SKM-1 treated with dmso at 0.1 percent for 144 hours (cell line): ENCODE measurements around the gene CCDC78.

Experiments
- DNase-seq: peaks from one replicate; lab custom pipeline; 2025; ENCODE audit not compliant: unreplicated experiment; lab: John Stamatoyannopoulos, UW

The CCDC78 gene

DNA sequence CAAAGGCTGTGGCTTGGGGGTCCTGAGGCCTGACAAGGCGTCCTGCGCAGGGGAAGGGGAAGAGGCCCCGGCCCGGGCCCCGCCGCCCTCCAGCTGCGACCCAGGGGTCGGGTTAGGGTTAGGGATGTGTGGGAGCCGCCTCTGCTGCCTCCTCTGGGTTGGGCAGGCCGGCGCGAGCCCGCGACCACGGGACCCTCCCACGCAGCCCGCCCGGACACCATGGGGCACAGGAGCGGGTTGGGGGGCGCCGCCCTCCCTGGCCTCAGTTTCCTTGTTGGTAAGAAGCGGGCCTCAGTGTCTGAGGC is 14.2 kb upstream of the CCDC78 start:
- no peak for DNase-seq

DNA sequence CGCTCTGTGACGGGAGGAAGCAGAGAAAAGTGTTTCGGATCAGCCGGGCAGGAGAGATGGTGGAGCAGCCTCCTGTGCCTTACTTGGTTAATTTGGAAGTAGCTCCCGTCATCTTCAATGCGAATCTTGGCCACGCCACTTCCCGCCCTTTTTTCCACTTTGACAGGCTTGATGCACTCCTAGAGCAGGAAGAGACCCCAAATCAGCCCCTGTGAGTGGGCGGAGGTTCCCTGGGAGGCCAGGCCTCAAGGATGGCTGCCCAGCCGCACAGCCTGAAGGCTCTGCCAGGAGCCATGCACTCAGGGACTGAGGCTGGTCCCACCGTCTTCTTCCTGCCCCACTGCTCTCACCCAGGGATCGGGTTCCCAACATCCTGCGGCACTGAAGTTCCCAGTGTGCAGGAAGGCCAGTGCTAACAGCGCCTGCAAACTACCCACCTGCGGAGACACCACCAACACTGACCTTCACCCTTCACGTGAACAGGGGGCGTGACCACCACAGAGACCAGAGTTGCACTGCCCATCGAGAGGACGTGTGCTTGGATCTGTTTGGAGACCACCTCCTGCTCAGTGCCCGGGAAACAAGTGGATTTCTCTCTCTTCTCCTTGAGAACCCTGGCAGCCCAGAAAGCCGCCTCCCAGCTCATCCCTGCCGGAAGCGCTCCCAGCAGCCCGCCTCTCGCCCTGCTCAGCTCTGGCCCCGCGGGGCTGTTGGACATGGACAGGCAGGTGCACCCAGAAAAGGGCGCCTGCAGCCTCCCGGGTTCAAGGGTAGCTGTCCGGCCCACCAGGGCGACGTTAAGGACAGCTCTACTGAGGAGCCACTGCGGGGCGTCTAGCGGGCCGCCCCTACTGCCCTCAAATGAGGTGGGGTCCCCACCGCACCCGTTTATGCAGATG is 13.6 kb upstream of the CCDC78 start:
- DNase-seq = no peak

DNA sequence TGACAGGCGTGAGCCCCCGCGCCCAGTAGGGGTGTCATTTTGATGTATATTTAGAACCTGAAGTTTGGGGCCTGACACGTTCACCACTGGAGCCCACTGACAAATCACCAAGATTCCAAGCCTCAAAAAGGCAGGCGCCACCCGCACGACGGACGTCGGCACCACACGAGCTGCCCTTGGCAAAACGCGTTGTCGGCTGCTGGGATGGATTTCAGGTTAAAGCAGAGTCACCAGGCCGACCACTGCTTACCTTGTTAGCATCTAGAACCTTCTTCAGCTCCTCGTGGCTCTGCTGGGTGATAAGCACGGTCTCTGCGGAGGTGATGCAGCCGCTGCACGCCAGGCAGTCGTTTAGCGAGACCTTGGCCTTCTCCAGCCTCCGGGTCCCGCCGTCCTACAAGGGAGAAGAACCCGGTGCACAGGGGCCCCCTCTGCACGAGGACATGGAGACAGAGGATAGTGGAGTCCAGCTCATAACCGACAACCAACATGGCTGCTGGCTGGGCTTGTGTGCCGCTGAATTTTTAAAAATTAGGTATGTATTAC is 10.8 kb upstream of the CCDC78 start:
- DNase-seq = no peak

GRCh38 chr16:735982-736453 is 9.8 kb upstream of the CCDC78 start:
- no peak for DNase-seq

DNA sequence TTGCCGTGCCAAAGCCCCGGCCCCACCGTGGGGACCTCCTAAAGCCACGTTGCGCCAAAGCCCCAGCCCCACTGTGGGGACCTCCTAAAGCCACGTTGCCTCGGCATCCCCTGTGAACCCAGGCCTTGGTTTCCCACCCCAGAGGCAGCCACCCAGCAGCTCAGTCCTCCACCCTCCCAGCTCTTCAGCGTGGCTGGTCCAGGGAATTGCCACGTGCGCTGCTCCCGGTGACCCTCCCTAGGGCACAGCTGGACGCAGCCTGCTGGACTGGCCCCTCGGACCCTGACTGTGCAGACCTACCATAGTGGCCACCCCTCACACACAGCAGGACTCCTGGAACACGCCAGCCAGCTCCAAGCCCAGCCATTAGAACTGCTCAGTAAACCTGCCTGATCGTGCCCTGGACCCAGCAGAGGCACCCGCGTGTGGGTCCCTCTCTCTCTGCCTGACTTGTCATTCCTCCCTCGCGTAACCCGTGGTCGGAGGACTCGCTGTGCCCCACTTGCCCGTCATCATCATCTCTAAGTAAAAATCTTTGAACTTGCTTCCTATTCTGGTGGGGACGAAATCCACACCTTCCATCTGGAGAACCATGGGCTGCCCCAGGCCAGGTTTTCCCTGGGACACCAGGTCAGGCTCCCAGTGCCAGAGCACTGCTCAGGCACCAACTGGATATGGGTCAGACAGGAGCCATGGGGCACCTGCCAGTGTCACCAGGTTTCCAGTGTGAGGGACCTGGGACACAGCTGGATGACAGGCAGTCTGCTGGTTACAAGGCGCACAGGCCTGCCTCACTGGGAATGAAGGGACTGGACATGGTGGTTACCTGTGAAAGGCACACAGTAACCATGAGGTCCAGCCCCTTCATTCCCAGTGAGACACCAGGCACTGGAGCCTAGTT is 9.0 kb upstream of the CCDC78 start:
- DNase-seq = no peak

GRCh38 chr16:734208-734980 is 8.2 kb upstream of the CCDC78 start:
- DNase-seq = no peak

DNA sequence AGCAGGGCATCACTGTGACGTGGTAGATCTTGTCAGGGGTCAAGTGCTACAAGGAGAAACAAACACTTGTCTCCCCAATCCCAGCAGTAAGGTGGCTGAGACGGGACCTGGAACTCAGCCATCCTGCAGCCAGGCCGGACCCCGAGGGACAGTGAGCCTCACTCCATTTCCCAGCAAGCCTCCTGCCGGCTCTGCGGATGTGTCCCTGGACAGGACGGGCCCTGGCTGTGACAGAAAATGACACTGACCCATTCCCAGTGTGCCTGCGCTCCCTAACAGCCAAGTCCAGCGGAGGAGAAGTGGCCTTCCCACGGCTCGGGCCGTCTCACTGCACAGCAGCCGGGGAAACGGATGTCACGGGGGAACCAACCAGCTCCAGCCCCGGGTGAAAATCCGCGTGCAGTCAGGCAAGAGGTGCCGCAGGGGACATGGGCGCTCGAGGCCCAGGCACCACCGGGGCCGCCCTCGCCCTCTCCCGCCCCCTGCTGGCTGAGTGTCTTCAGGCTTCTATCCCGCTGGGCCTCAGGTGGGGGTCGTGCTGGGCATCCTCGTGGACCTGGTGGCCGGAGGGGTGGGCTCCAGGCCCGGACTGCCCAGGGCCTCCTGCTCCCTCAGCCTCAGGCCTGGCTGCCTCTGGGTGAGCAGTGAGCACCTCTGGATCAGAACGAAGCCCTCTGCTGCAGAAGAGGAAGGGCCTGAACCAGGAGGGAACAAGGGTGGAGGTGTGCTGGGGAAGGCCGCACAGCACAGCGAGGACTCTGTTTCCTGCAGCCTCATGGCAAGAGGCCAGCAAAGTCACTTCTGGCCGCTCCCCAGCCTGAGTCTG is 7.4 kb upstream of the CCDC78 start:
- DNase-seq = no peak

GRCh38 chr16:732936-733335 is 6.7 kb upstream of the CCDC78 start:
- DNase-seq = no peak

DNA sequence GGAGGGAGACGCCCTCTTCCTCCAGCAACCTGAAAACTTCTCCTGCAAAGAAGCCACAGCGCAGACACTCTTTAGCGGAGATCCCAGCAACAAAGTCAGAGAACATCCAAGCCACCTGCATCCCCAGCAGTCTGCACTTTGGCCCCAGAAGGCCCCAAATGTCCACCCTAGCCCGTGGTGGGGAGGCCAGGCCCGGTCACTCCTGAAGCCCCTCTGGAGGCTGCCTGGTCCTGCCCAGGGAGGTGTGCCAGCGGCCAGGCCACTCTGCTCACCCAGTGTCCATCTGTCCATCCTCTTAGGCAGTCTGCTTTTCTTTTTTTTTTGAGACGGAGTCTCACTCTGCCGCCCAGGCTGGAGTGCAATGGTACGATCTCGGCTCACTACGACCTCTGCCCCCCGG is 6.1 kb upstream of the CCDC78 start:
- DNase-seq = no peak

- DNase-seq = no peak
These were observed 4.6 kb upstream of the CCDC78 start for GRCh38 chr16:730666-731509.

DNA sequence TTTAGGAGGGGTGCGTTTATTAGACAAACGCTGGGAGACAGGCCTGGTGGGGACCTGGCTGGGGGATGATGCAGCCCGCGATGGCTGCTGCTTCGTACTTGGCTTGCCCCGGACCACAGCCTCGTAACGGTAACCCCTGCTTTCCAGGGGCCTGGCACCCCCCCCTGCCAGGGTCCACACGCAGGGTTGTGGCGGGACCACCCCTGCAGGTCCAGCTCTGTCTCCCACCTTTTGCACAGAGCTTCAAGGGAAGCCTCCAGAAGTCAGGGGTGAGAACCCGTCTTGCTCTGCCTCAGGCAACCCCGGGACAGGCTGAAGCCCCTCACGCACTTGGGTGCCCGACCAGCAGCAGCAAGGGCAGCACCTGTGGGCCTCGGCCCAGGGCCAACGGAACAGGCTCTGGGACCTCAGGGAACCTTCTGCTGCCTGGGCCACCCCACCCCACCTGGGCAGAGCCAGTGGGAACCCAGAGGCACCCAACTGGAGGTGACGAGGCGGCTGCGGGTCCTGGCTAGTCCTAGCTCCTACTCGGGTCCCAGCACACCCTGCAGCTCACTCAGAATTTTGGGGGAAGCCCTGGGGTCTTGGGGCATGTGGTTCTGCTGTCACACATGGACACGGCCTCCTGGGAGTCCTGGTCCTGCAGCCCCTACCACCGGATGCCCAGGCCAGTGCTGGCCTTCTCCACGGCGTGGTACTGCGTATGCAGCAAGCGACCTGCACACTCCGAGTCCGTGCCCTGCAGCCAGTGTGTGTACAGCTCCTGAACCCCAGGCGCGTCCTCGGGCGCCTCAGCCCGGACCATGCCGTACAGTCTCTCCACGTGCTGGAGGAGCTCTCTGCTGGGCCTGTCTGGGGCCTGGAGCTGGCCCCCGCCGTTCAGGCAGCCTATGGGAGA is 3.8 kb upstream of the CCDC78 start:
- no peak for DNase-seq

DNA sequence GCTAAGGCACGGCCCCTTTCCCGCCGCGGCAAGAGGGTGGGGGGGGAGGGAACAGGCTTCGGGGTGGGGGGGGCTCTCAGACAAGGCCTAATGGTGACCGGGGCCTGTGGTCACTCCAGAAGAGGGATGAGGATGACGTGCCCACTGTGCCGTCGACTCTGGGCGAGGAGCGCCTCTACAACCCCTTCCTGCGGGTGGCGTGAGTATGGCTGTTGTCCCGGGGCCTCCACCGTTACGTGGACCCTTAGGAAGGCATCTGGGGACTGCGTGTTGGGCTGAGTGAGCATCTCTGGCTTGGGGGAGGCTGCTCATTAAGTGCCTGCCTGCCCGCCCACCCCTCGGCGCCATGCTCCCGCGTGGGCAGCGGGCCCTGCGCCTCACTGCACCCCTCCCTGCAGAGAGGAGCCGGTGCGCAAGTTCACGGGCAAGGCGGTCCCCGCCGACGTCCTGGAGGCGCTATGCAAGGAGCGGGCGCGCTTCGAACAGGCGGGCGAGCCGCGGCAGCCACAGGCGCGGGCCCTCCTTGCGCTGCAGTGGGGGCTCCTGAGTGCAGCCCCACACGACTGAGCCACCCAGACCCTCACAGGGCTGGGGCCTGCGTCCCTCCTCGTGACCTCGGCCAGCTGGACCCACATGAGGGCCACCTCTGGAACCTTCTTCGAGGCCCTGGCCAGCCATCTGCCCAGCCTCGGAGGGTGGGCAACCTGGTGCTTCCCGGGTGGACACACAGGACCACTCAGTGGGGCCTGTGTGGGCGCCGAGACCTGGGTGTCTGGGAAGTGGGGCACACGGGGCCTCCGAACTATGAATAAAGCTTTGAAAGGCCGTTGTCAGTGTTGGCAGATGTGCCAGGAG is 2.9 kb upstream of the CCDC78 start:
- DNase-seq = no peak

DNA sequence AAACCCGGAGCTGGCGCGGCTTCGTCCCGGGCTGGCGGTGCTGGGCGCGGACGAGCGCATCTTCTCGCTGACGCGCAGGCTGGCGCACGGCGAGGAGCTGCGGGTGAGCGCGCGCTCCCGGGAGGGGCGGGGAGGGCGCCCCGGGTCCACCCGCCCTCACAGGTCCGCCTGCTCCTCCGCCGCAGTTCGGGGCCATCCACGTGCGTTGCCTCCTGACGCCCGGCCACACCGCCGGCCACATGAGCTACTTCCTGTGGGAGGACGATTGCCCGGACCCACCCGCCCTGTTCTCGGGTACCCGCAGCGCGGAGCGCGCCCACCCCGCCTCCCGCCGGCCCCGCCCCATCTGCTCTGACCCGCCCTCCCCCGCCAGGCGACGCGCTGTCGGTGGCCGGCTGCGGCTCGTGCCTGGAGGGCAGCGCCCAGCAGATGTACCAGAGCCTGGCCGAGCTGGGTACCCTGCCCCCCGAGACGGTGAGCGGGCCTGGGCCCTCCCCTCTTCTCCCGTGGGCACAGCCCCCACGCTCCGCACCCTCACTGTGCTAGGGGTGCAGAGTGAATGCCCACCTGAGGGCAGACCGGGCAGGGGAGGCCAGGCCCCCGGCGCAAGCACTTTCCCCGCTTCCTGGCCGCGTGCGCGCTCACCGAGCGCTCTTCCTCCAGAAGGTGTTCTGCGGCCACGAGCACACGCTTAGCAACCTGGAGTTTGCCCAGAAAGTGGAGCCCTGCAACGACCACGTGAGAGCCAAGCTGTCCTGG is 2.1 kb upstream of the CCDC78 start:
- DNase-seq = peak; percentile 46

DNA sequence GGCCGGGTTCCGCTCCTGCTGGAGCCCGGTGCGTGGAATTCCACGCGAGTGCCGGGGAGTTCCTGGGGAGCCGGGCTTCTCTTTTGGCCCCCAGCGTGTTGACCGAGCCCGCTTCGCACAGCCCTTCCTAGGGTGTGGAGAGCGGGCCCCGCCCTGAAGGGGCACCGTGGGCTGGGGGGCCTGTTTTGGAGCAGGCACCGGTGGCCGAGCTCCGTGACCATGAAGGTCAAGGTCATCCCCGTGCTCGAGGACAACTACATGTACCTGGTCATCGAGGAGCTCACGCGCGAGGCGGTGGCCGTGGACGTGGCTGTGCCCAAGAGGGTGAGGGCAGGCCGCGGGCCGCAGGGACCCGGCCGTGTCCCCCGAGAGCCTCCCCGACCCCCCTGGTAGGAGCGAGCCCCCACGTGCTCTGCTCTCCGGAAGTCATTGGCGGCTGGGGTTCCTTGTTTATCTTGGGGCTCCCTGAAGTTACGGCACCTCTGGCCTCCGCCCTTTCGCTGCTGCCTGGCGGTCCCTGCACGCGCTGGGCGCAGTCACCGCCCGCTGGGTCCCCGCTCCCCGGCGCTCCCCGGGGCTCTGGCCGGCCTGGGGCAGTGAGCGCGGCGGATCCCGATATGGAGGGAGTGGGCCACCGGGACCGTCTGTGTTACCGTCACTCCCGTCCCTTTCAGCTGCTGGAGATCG is 1.2 kb upstream of the CCDC78 start:
- DNase-seq = no peak

- no peak for DNase-seq
These were observed 130 bp downstream of the CCDC78 start for GRCh38 chr16:726188-726437.

DNA sequence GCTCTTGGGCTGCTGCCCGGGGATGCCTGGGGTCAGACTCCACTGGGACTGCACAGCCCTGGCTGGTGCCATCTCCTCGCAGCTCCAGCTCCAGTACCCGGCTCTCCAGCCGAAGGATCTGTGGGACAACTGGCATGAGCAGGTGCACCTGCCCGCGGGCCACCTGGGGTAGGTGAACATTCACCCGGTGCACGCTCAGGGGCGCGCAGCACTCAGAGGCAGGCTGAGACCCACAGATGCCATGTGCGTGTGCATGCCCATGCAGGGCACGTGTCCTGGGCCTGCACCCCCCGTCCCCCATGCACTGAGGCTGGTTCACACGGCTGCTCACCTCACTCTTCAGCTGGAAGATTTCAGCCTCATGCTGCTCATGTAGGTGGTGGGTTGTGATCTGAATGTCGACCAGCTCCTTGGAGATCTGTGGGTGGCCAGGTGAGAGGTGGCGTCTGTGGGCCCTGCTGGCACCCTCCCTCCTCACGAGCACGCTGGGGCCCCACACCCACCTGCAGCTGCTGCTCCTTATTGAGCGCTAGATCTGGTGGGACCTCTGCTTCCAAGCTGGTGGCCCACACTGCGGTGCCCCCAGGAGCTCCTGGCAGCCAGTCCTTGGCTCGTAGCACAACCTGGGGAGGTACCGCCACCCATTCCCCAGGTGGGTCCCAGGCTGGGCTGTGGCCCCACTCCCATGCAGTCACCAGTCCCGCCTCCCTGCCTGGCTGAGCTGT is 618 bp downstream of the CCDC78 start:
- DNase-seq = no peak
